MM.1S (cell line): Measurements from ENCODE around the gene MTA2.
A peak's percentile ranks its signal among the peaks of the same experiment; 100 is the strongest.

ENCODE experiments used
- DNase-seq: peaks from one replicate; pipeline ENCODE4 v3.0.0-alpha.2; 2015
- H2AFZ ChIP-seq: fragments of 300-600 bp; sonication (generic); 2 replicates; pipeline ENCODE4 v1.6.0; 2016; ENCODE audit warnings: antibody characterized with exemption, low read length
- H3F3A ChIP-seq: fragments of 300-600 bp; sonication (generic); 2 replicates; pipeline ENCODE4 v1.6.1; 2016; ENCODE audit warnings: mild to moderate bottlenecking, antibody characterized with exemption, low read length, moderate library complexity, mixed read lengths; ENCODE audit not compliant: insufficient read depth
- H3K27ac ChIP-seq: fragments of 300-600 bp; sonication (generic); 2 replicates; pipeline ENCODE4 v1.5.1; 2016; ENCODE audit warnings: mild to moderate bottlenecking, low read length
- H3K27me3 ChIP-seq: fragments of 300-600 bp; sonication (generic); replicated peaks from 2 replicates; pipeline ENCODE4 v1.6.0; 2016; ENCODE audit warnings: low read length; ENCODE audit not compliant: insufficient read depth
- H3K36me3 ChIP-seq: fragments of 300-600 bp; sonication (generic); replicated peaks from 2 replicates; pipeline ENCODE4 v1.6.1; 2016; ENCODE audit warnings: mild to moderate bottlenecking, low read length, mixed read lengths; ENCODE audit not compliant: insufficient read depth
- H3K4me1 ChIP-seq: fragments of 300-600 bp; sonication (generic); 2 replicates; pipeline ENCODE4 v1.6.1; 2016; ENCODE audit warnings: low read length, mixed read lengths
- H3K4me2 ChIP-seq: fragments of 300-600 bp; sonication (generic); 2 replicates; pipeline ENCODE4 v1.6.0; 2016; ENCODE audit warnings: low read depth, low read length
- H3K4me3 ChIP-seq: fragments of 300-600 bp; sonication (generic); 2 replicates; pipeline ENCODE4 v1.5.1; 2016; ENCODE audit warnings: low read length, mixed read lengths
- H3K79me2 ChIP-seq: fragments of 300-600 bp; sonication (generic); 2 replicates; pipeline ENCODE4 v1.6.1; 2016; ENCODE audit warnings: mixed run types, low read length, mixed read lengths
- H3K9ac ChIP-seq: fragments of 300-600 bp; sonication (generic); 2 replicates; pipeline ENCODE4 v1.6.1; 2016; ENCODE audit warnings: low read length, mixed read lengths
- H3K9me2 ChIP-seq: fragments of 300-600 bp; sonication (generic); replicated peaks from 2 replicates; pipeline ENCODE4 v1.6.1; 2016; ENCODE audit warnings: mild to moderate bottlenecking, low read length, mixed read lengths; ENCODE audit not compliant: insufficient read depth
- H3K9me3 ChIP-seq: fragments of 300-600 bp; sonication (generic); replicated peaks from 2 replicates; pipeline ENCODE4 v1.6.1; 2016; ENCODE audit warnings: mild to moderate bottlenecking, low read length, mixed read lengths; ENCODE audit not compliant: insufficient read depth
- H4K20me1 ChIP-seq: fragments of 300-600 bp; sonication (generic); 2 replicates; pipeline ENCODE4 v1.6.1; 2016; ENCODE audit warnings: mild to moderate bottlenecking, low read length, moderate library complexity, mixed read lengths; ENCODE audit not compliant: insufficient read depth
- EZH2 ChIP-seq: fragments of 300-600 bp; sonication (generic); optimal IDR thresholded peaks from 2 replicates; pipeline ENCODE3; 2017; ENCODE audit warnings: low read depth, mild to moderate bottlenecking, antibody characterized with exemption, low read length, mixed read lengths
- EZH2phosphoT487 ChIP-seq: fragments of 300-600 bp; sonication (generic); IDR thresholded peaks from 2 replicates; pipeline ENCODE4 v1.6.1; 2018; ENCODE audit warnings: antibody characterized with exemption, low read length
- TF ChIP-seq, protein P1 (sequence below): fragments of 300-600 bp; sonication (generic); IDR thresholded peaks from 2 replicates; pipeline ENCODE4 v1.5.1; 2016; ENCODE audit warnings: antibody characterized with exemption, low read length, mixed read lengths

Gene MTA2

GRCh38 chr11:62632492-62632891 is 30.8 kb upstream of the MTA2 start:
- Histone ChIP-seq H3K27ac (no peak overlapping the region), H3K36me3 (peaks cover 21% of the 10 kb centered on the region), H3K9me2 (no peaks in the 10 kb centered on the region), H4K20me1 (no peaks in the 10 kb centered on the region), H3K27me3 (no peaks in the 10 kb centered on the region), H3K4me2 (no peak overlapping the region), H3K9ac (no peak overlapping the region), H3K4me3 (no peak overlapping the region), H2AFZ (no peak overlapping the region), H3K79me2 (peaks cover 32% of the 10 kb centered on the region), H3K4me1 (no peaks in the 10 kb centered on the region), H3K9me3 (no peaks in the 10 kb centered on the region), H3F3A (no peaks in the 10 kb centered on the region; the same call in 1 of the 2 replicates)
- TF ChIP-seq EZH2phosphoT487 (no peak), EZH2 (no peak)
- TF ChIP-seq, protein P1, sequence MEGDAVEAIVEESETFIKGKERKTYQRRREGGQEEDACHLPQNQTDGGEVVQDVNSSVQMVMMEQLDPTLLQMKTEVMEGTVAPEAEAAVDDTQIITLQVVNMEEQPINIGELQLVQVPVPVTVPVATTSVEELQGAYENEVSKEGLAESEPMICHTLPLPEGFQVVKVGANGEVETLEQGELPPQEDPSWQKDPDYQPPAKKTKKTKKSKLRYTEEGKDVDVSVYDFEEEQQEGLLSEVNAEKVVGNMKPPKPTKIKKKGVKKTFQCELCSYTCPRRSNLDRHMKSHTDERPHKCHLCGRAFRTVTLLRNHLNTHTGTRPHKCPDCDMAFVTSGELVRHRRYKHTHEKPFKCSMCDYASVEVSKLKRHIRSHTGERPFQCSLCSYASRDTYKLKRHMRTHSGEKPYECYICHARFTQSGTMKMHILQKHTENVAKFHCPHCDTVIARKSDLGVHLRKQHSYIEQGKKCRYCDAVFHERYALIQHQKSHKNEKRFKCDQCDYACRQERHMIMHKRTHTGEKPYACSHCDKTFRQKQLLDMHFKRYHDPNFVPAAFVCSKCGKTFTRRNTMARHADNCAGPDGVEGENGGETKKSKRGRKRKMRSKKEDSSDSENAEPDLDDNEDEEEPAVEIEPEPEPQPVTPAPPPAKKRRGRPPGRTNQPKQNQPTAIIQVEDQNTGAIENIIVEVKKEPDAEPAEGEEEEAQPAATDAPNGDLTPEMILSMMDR = no peak
- DNase-seq = no peak

GRCh38 chr11:62627713-62628112 is 26.0 kb upstream of the MTA2 start:
- Histone ChIP-seq H3K4me2 (no peak overlapping the region), H4K20me1 (no peaks in the 10 kb centered on the region), H3K4me1 (no peaks in the 10 kb centered on the region), H3K27me3 (no peaks in the 10 kb centered on the region), H3K9ac (no peak overlapping the region), H3K9me3 (no peaks in the 10 kb centered on the region), H3K79me2 (peaks cover 2% of the 10 kb centered on the region), H2AFZ (no peak overlapping the region), H3K36me3 (peaks cover 16% of the 10 kb centered on the region; the same call in 1 of the 2 replicates), H3K4me3 (no peak overlapping the region), H3K9me2 (no peaks in the 10 kb centered on the region), H3K27ac (no peak overlapping the region), H3F3A (peaks cover 7% of the 10 kb centered on the region)
- TF ChIP-seq EZH2phosphoT487 = no peak
- no peak for TF ChIP-seq EZH2
- TF ChIP-seq, protein P1 = no peak; the same call in 1 of the 2 replicates
- DNase-seq = no peak

GRCh38 chr11:62622476-62623089 is 20.9 kb upstream of the MTA2 start:
- Histone ChIP-seq H2AFZ (peak overlapping the region; percentile 20), H3K4me3 (peak overlapping the region; percentile 9; the same call in 1 of the 2 replicates), H3K79me2 (peaks cover 14% of the 10 kb centered on the region), H3K4me2 (peak overlapping the region; percentile 55; the same call in 1 of the 2 replicates), H3K9me2 (no peaks in the 10 kb centered on the region), H3K4me1 (peaks cover 10% of the 10 kb centered on the region), H4K20me1 (no peaks in the 10 kb centered on the region), H3K9me3 (no peaks in the 10 kb centered on the region), H3F3A (peaks cover 25% of the 10 kb centered on the region), H3K9ac (peak overlapping the region; percentile 11; the same call in 1 of the 2 replicates), H3K27me3 (no peaks in the 10 kb centered on the region), H3K27ac (peak overlapping the region; percentile 59; the same call in 1 of the 2 replicates), H3K36me3 (0 out of 2 replicates have a peak, but pooled peaks cover 4% of the 10 kb centered on the region)
- DNase-seq = no peak
- TF ChIP-seq, protein P1 = no peak
- no peak for TF ChIP-seq EZH2phosphoT487
- no peak for TF ChIP-seq EZH2
